Transverse colon (tissue), 4 donors: ENCODE measurements around the gene SEL1L3.

ENCODE experiments used
- POLR2A ChIP-seq: fragments of 450-650 bp; IDR thresholded peaks from one replicate; pipeline ENCODE4 v1.6.1; 2016; ENCODE audit warnings: antibody characterized with exemption, mild to moderate bottlenecking, moderate library complexity
- POLR2AphosphoS5 ChIP-seq, 3 donors: sonication (generic); formaldehyde crosslinking; IDR thresholded peaks; one replicate each; pipeline ENCODE4 v1.6.1; 2016; ENCODE audit warnings: antibody characterized with exemption in 3 of 3
- TF ChIP-seq, protein P1 (sequence below), 5 experiments: fragments of 200-600 bp in 3 of 5; fragments of 450-650 bp in 2 of 5; sonication (generic) in 3 of 5; IDR thresholded peaks; 1 replicate in 2 of 5; 2 replicates in 3 of 5; pipeline ENCODE4 v1.5.1; 2016 to 2017; ENCODE audit warnings: antibody characterized with exemption in 5 of 5, inconsistent platforms in 3 of 5, mild to moderate bottlenecking in 2 of 5, moderate library complexity in 1 of 5

- TF ChIP-seq, protein P1, sequence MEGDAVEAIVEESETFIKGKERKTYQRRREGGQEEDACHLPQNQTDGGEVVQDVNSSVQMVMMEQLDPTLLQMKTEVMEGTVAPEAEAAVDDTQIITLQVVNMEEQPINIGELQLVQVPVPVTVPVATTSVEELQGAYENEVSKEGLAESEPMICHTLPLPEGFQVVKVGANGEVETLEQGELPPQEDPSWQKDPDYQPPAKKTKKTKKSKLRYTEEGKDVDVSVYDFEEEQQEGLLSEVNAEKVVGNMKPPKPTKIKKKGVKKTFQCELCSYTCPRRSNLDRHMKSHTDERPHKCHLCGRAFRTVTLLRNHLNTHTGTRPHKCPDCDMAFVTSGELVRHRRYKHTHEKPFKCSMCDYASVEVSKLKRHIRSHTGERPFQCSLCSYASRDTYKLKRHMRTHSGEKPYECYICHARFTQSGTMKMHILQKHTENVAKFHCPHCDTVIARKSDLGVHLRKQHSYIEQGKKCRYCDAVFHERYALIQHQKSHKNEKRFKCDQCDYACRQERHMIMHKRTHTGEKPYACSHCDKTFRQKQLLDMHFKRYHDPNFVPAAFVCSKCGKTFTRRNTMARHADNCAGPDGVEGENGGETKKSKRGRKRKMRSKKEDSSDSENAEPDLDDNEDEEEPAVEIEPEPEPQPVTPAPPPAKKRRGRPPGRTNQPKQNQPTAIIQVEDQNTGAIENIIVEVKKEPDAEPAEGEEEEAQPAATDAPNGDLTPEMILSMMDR (IDR thresholded peaks at IDR 0.05), result no peak
- no peak for TF ChIP-seq POLR2AphosphoS5 (IDR thresholded peaks at IDR 0.05)
- TF ChIP-seq POLR2A, result no peak
Measured at GRCh38 chr4:25803720-25804225, 59.0 kb downstream of the SEL1L3 start.
